Panc1 (cell line): ENCODE results near the gene KIF20A.

ENCODE experiments used
- CTCF ChIP-seq: fragments of 450-650 bp; IDR thresholded peaks from 2 replicates; pipeline ENCODE4 v1.5.1; 2017; ENCODE audit warnings: mild to moderate bottlenecking
- POLR2AphosphoS5 ChIP-seq: IDR thresholded peaks from 2 replicates; pipeline ENCODE4 v1.6.1; 2012; ENCODE audit warnings: mild to moderate bottlenecking, low read depth, low read length, moderate library complexity
- SIN3A ChIP-seq: IDR thresholded peaks from 2 replicates; pipeline ENCODE4 v1.6.1; 2012; ENCODE audit warnings: low read depth, mild to moderate bottlenecking, low read length, moderate library complexity, borderline replicate concordance; ENCODE audit not compliant: insufficient read depth
- TF ChIP-seq, protein P1 (sequence below), 2 experiments: IDR thresholded peaks; 2 replicates each; pipeline ENCODE4 v1.6.1; 2011 to 2012; ENCODE audit warnings: low read depth in 2 of 2, control low read depth in 1 of 2, low read length in 1 of 2, mild to moderate bottlenecking in 1 of 2, moderate library complexity in 1 of 2; ENCODE audit not compliant: insufficient read depth in 1 of 2

DNA sequence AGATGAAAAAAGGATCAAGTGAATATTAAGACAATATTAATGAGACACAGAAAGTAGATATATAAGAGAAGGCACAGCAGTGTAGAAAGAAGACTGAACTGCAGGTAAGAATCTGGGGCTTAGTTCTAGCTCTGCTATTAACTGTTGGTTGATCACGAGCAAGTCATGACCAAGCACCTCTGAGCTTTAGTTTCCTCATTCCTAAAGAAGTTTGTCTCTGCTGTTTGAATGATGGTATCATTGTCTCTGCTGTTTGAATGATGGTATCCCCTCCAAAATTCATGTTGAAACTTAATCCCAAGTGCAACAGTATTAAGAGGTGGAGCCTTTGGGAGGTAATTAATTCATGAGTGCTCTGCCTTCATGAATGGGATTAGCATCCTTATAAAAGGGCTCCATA is 37.2 kb upstream of the KIF20A start:
- TF ChIP-seq CTCF (no peak), POLR2AphosphoS5 (no peak), SIN3A (no peak)
- TF ChIP-seq, protein P1, sequence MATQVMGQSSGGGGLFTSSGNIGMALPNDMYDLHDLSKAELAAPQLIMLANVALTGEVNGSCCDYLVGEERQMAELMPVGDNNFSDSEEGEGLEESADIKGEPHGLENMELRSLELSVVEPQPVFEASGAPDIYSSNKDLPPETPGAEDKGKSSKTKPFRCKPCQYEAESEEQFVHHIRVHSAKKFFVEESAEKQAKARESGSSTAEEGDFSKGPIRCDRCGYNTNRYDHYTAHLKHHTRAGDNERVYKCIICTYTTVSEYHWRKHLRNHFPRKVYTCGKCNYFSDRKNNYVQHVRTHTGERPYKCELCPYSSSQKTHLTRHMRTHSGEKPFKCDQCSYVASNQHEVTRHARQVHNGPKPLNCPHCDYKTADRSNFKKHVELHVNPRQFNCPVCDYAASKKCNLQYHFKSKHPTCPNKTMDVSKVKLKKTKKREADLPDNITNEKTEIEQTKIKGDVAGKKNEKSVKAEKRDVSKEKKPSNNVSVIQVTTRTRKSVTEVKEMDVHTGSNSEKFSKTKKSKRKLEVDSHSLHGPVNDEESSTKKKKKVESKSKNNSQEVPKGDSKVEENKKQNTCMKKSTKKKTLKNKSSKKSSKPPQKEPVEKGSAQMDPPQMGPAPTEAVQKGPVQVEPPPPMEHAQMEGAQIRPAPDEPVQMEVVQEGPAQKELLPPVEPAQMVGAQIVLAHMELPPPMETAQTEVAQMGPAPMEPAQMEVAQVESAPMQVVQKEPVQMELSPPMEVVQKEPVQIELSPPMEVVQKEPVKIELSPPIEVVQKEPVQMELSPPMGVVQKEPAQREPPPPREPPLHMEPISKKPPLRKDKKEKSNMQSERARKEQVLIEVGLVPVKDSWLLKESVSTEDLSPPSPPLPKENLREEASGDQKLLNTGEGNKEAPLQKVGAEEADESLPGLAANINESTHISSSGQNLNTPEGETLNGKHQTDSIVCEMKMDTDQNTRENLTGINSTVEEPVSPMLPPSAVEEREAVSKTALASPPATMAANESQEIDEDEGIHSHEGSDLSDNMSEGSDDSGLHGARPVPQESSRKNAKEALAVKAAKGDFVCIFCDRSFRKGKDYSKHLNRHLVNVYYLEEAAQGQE (IDR thresholded peaks at IDR 0.05; ENCODE audit: insufficient read depth in 1 of 2, low read depth in 2 of 2, low read length in 1 of 2): no peak
